Activated T-helper 1 cell treated with Interleukin-2 at 50 U/mL for 16 hours (primary cell): Measurements from ENCODE around the gene ZNF771.

Source experiments
- DNase-seq: peaks from one replicate; pipeline ENCODE4 v3.0.0-alpha.2; 2020; ENCODE audit warnings: low read depth

Gene ZNF771

GRCh38 chr16:30399435-30400186 lies 7.8 kb upstream of the ZNF771 start:
- DNase-seq: no peak

- DNase-seq: no peak
These were observed 5.5 kb upstream of the ZNF771 start for GRCh38 chr16:30401768-30402425.

DNA sequence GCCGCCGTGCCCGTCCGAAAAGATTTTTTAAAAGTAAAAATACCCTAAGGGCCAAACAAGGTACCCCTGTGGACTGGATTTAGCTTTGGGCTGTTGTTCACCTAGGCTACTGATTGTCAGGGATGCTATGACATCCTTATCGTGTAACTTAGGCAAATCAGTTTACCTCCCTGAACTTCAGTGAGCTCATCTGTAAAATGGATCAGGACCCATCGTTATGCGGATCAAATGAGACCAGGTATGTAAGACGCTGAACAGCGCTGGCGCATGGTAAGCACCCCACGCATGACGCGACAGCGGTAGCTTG lies 658 bp upstream of the ZNF771 start:
- DNase-seq: no peak

DNA sequence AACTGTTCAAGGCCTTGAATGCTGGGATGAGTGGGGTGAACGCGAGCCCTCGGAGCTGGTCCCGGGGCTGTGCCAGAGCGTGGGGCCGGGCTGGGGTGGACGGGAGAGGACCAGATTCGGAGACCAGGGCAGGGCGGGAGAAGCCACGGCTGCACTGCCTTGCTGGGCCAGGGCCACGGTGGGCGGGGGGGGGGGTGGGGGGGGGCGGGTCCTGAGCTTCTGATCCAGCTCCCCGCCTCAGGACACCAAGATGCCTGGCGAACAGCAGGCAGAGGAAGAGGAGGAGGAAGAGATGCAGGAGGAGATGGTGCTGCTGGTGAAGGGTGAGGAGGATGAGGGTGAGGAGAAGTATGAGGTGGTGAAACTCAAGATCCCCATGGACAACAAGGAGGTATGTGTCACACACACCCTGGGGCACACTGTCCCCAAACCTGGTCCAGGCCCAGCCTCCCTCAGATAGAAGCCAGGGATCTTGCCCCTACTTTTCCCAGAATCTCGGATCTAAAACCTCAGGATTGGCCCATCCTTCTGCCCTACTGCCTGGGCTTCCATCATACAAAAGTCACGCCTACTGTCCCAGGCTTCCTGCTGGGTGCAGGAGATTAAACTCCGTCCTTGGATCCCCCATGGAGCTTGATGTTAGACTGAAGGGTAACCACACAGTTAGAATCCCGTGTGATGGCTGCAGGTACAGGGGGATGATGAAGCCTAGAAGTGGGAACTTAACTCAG lies 563 bp downstream of the ZNF771 start:
- no peak for DNase-seq

DNA sequence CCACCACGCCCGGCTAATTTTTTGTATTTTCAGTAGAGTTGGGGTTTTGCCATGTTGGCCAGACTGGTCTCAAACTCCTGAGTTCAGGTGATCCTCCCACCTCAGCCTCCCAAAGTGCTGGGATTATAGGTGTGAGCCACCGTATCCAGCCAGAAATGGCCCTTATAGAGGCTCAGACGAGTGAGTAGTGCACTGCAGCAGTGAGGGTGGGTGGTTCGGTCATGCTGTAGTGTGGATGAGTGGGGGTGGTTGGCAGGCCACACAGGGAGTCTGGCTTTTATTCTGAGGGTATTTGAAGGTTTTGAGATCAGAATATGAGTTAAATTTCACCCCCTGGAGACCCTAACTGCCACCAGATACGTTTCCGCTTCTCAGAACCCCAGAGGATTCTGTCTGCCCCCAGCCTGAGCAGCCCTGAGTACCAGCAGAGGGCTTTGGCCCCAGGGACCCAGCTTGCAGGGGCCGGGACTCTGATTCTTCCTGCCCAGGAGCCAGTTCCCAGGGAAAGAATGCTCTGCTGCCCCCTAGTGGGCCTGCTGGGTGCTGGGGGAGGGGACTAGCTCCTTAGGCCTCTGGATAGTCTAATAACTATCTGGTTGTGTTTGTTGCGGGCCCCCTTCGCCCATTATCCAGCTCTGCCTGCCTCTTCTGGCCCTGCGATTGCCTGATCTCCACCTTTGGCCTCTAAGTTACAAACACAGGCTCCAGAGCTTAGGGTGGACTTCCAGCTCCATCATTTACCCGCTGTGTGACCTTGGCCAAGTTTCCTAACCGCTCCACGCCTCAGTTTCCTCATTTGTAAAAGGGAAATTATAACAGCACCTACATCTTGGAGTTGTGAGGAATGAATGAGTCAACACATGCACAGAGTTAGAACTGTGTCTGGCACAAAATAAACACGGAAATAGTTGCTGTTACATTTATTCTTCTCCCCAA lies 2.0 kb downstream of the ZNF771 start:
- DNase-seq: peak; percentile 89

GRCh38 chr16:30413112-30413806 lies 5.9 kb downstream of the ZNF771 start:
- DNase-seq: no peak

DNA sequence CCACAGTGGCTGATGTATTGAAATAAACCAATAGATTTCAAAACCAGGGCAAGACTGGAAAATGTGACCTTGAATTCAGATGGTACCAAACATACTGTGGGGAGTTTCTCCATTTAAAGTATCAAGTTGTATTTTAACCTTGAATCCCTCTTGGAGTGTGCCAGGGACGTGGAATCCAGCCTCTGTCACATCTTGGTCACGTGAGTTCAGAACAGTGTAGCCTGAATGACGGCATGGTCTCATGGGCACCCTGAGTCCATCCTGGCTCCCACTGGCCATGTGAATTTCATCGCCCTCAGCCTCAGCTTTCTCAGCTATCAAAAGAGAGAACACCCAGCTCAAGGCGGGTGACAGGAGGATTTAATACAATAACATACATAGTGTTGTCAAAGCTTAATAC lies 6.8 kb downstream of the ZNF771 start:
- DNase-seq: no peak

- DNase-seq: no peak
These were observed 8.7 kb downstream of the ZNF771 start for GRCh38 chr16:30416047-30416603.

- no peak for DNase-seq
These were observed 9.5 kb downstream of the ZNF771 start for GRCh38 chr16:30416624-30417528.

GRCh38 chr16:30417529-30418349 lies 10.3 kb downstream of the ZNF771 start:
- peak; percentile 84 for DNase-seq

DNA sequence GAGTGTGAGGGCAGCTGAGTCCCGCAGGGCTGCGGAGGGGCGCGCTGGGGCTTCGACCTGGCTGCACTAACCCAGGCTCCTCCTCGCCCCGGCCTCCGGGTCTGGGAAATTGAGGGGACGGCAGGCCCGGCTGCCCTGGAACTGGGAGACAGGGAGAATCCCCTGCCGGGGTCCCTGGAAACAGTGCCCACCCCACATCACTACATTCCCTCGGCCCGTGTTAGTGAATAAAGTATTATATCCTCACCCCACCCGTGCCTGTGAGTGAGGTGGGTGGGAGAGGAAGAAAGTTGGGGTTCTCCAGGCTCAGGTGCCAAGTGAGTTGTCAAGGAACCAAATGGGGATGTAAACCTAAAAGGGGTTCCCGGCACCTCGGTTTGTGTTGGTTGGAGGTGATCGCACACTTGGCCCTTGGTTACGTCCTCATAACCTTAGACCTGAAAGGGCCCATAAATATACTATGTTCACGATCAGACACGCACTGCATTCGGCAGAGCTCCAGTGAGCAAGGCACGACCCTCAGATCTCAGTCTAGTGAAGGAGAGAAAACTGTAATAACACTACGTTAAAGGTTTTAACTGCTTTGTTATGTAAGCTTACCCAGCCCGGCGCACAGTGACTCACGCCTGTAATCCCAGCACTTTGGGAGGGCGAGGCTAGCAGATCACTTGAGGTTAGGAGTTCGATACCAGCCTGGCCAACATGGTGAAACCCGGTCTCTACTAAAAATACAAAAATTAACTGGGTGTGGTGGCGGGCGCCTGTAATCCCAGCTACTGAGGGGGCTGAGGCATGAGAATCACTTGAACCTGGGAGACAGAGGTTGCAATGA lies 11.2 kb downstream of the ZNF771 start:
- DNase-seq: no peak

DNA sequence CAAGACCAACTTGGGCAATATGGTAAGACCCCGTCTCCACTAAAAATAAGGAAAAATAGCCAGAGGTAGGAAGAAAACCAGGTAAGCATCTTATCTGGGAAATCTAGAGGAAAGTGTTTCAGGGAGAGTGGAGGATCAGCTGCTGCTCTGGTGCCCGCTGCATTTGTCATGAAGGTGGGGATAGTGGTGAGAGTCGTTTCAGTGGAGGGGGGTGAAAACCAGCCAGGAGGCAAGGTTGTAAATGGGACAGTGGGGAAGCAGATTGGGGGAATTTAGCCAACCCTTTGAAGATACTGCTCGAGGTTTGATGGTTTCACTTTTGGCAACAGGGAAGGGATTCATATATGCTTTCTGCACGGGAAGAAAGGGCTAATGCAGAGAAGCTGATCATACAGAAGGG lies 13.6 kb downstream of the ZNF771 start:
- no peak for DNase-seq

DNA sequence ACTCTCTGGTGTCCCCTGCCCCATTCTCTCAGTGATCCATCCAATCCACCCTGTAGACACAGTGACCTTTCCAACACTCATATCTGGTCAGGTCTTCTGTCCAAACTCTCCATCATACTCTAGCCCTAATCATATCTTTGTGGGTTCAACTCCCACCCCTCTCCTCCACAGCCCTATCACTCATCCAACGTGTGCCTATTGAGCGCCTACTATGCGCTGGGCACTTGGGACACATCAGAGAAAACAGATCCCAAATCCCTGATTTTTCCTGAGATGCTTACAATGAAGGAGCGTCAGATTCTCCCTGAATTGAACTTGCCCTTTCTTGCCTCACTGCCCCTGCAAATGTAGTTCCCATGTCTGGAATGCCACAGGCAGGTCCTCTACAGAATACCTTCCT lies 20.6 kb downstream of the ZNF771 start:
- DNase-seq: no peak

- DNase-seq: no peak
These were observed 21.9 kb downstream of the ZNF771 start for GRCh38 chr16:30429418-30429677.

DNA sequence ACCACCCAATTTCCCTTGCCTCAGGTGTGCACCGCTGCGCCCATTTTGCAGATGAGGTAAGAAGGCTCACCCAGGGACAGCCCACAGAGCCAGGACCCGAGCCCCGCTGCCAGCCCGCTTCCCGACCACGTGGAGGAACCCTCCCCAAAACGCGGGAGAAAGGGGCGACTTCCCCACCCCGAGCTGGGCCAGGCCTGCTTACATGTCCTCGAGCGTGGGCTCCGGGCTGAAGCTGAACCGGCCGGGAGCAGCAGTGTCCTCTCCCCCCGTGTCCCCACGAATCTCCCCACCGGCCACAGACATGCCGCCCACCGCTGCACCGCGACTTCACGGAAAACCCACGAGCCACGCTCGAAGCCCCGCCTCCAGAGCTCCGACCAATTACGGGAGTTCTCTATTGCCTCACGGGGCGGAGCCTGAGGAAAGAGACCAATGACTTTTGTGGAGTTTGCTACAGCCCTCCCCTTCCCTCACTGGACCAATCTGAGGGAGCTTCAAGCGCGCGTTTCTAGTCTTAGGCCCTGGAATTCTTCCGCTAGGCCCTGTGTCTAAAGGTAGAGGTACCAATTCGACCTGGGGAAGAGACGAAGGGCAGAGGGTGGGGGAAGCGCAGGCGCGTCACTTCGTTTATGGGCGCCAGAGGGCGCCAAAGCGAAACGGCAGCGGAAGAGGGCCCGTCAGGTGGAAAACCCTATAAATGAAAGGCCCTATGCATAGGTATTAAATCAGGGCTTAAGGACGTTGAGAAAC lies 22.4 kb downstream of the ZNF771 start, which contains the start of gene DCTPP1:
TSS of gene DCTPP1 (minus strand) at position 353 of the 750 bp plus-strand sequence. CDS start at position 303, 50 bp downstream.
- DNase-seq: peak; percentile 86

DNA sequence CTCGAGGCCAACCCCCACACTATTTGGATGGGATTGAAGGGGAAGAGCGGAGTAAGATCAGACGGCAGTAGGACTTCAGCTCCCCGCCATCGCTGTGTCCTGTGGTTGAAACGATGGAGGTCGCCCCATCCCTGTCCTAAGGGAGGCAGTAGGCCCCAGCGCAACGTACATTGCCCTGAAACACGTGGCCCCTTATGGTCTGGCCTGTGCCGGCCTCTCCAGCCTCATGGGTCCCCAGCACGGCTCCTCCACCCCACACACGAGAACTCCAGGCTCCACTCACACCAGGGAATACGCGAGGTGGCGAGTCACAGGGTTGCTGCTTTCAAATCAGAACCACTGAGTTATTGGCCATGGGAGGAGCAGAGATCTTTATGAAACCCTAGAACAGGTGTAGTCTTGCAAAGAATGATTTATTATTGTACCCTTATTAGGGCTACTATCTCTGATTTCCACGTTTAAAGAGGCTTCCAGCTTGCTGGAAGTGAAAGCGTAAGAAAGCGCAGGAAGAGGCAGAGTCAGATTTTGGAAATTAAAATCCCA lies 23.1 kb downstream of the ZNF771 start:
- no peak for DNase-seq

DNA sequence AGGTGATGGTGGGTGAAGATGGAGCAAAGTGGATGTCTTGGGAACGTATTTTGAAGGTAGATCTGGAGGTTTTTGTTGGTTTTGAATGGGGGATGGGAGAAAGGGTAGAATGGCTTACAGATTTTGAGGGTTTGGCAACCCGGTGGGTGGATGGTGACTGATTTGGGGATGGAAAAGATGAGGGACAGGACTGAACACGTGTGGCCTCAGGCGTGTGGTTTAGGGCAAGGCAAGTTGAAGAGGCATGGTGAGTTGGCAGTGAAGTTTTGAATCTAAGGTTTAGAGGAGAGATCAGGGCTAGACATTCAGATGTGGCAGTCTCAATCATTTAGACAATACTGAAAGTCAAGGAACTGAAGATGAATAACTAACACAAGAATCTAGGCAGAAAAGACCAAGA lies 27.4 kb downstream of the ZNF771 start:
- DNase-seq: no peak
